Endothelial cell of umbilical vein (primary cell): ENCODE measurements around the gene WDFY2. TPM values are rescaled to one million over a fixed set of nuclear protein-coding genes. Genes with fewer than 3 reads are reported as not detected.

ENCODE experiments used
- BruUV-seq: library from RNA; stranded (reverse); fragments of 400-500 nt; replicated peaks from 2 replicates; lab custom pipeline; 2021; lab: Mats Ljungman, UMichigan
- CTCF ChIA-PET: fragments of 300-600, 350-600 bp; sonication (Branson Sonifier 250); formaldehyde crosslinking; loops from one replicate; lab custom pipeline; 2021; ENCODE audit warnings: antibody characterized with exemption, inconsistent platforms; lab: Charles Lee
- POLR2A ChIA-PET: fragments of 300-600, 350-600 bp; sonication (Branson Sonifier 250); formaldehyde crosslinking; loops from one replicate; lab custom pipeline; 2021; ENCODE audit warnings: antibody characterized with exemption, inconsistent platforms; lab: Charles Lee
- DNase-seq: peaks from one replicate; pipeline ENCODE4 v3.0.0-alpha.2; 2011; ENCODE audit warnings: low read depth, low spot score
- FAIRE-seq: peaks from 2 replicates; lab custom pipeline; 2011; peaks lifted over from hg19 to GRCh38; lab: Jason Lieb, UNC
- H2AFZ ChIP-seq: 2 replicates; pipeline ENCODE4 v1.6.0; 2012; ENCODE audit warnings: low read depth, low read length, control low read depth, inconsistent platforms
- H3K27ac ChIP-seq: 2 replicates; pipeline ENCODE4 v1.5.1; 2011; ENCODE audit warnings: low read depth, mild to moderate bottlenecking, control low read depth, low read length, moderate library complexity; ENCODE audit not compliant: insufficient read depth
- H3K27me3 ChIP-seq, 2 experiments: 2 replicates each; pipeline versions ENCODE4 v1.6.0 to v1.6.1; 2011; ENCODE audit warnings: low read length in 2 of 2, mixed read lengths in 1 of 2; ENCODE audit not compliant: control insufficient read depth in 2 of 2, insufficient read depth in 2 of 2
- H3K36me3 ChIP-seq, 2 experiments: 2 replicates in 1 of 2; 3 replicates in 1 of 2; pipeline ENCODE4 v1.5.1; 2011; ENCODE audit warnings: low read length in 2 of 2, mild to moderate bottlenecking in 1 of 2, moderate library complexity in 1 of 2; ENCODE audit not compliant: control insufficient read depth in 2 of 2, insufficient read depth in 2 of 2; ENCODE audit errors: extremely low read depth in 1 of 2
- H3K4me1 ChIP-seq: 3 replicates; pipeline ENCODE4 v1.5.1; 2011; ENCODE audit warnings: mild to moderate bottlenecking, low read length; ENCODE audit not compliant: control insufficient read depth, insufficient read depth; ENCODE audit errors: extremely low read depth
- H3K4me2 ChIP-seq: 2 replicates; pipeline ENCODE4 v1.6.1; 2011; ENCODE audit warnings: low read length, control low read depth, mixed read lengths; ENCODE audit not compliant: insufficient read depth
- H3K4me3 ChIP-seq, 3 experiments: fragments of 200-600 bp in 1 of 3; sonication (generic), shearing (Covaris generic) in 1 of 3; replicated peaks in 1 of 3; 2 replicates each; pipeline ENCODE4 v1.5.1; 2011 to 2016; ENCODE audit warnings: control low read depth in 3 of 3, low read length in 3 of 3, mild to moderate bottlenecking in 2 of 3, inconsistent platforms in 1 of 3, low read depth in 1 of 3, moderate library complexity in 1 of 3; ENCODE audit not compliant: insufficient read depth in 1 of 3
- H3K79me2 ChIP-seq: 2 replicates; pipeline ENCODE4 v1.6.0; 2012; ENCODE audit warnings: low read length, inconsistent platforms; ENCODE audit not compliant: control insufficient read depth, insufficient read depth
- H3K9ac ChIP-seq: replicated peaks from 2 replicates; pipeline ENCODE3; 2011; ENCODE audit warnings: low read length, control low read depth; ENCODE audit not compliant: insufficient read depth; ENCODE audit errors: extremely low read depth
- H3K9me1 ChIP-seq: replicated peaks from 3 replicates; pipeline ENCODE4 v1.6.0; 2011; ENCODE audit warnings: mild to moderate bottlenecking, low read length; ENCODE audit not compliant: control insufficient read depth, insufficient read depth; ENCODE audit errors: extremely low read depth
- H3K9me3 ChIP-seq: replicated peaks from 2 replicates; pipeline ENCODE4 v1.5.1; 2012; ENCODE audit warnings: low read length, inconsistent platforms; ENCODE audit not compliant: control insufficient read depth, insufficient read depth
- H4K20me1 ChIP-seq: replicated peaks from 2 replicates; pipeline ENCODE3; 2011; ENCODE audit warnings: mild to moderate bottlenecking, low read length; ENCODE audit not compliant: control insufficient read depth, insufficient read depth; ENCODE audit errors: extremely low read depth
- CTCF ChIP-seq, 2 donors: IDR thresholded peaks; 1 replicate in 1 of 2; 2 replicates in 1 of 2; pipeline ENCODE4 v1.5.1; 2011; ENCODE audit warnings: low read length in 2 of 2, mild to moderate bottlenecking in 2 of 2, moderate library complexity in 2 of 2, control low read depth in 1 of 2, inconsistent platforms in 1 of 2, low read depth in 1 of 2; ENCODE audit not compliant: insufficient read depth in 1 of 2; ENCODE audit errors: extremely low read depth in 1 of 2
- EZH2 ChIP-seq: IDR thresholded peaks from 2 replicates; pipeline ENCODE4 v1.6.1; 2012; ENCODE audit warnings: borderline replicate concordance, low read depth, mild to moderate bottlenecking, moderate library complexity, low read length, inconsistent platforms; ENCODE audit not compliant: severe bottlenecking
- FOS ChIP-seq: IDR thresholded peaks from 2 replicates; pipeline ENCODE4 v1.6.1; 2011; ENCODE audit warnings: mild to moderate bottlenecking, low read length, moderate library complexity, borderline replicate concordance; ENCODE audit not compliant: insufficient read depth
- GATA2 ChIP-seq: IDR thresholded peaks from 2 replicates; pipeline ENCODE4 v1.7.0; 2011; ENCODE audit warnings: low read depth, mild to moderate bottlenecking, moderate library complexity, mixed read lengths, low read length; ENCODE audit not compliant: insufficient read length, insufficient read depth
- JUN ChIP-seq: IDR thresholded peaks from 2 replicates; pipeline ENCODE4 v1.6.1; 2011; ENCODE audit warnings: borderline replicate concordance, low read depth; ENCODE audit not compliant: insufficient read length, insufficient read depth
- POLR2A ChIP-seq: IDR thresholded peaks from 2 replicates; pipeline ENCODE4 v1.6.1; 2012; ENCODE audit warnings: low read depth, mild to moderate bottlenecking, control low read depth, low read length
- POLR2AphosphoS5 ChIP-seq: IDR thresholded peaks from 2 replicates; pipeline ENCODE4 v1.6.1; 2012; ENCODE audit warnings: low read depth, mild to moderate bottlenecking, control low read depth, low read length, moderate library complexity; ENCODE audit not compliant: insufficient read depth
- dilution Hi-C: fragments of 300-500 bp; cut with MboI; formaldehyde crosslinking; loops from one replicate; pipeline ENCODE4 v1.15.0; 2019; ENCODE audit warnings: low sequenced_read_pairs; ENCODE audit not compliant: extremely low pct_ligation_motif_present
- intact Hi-C: fragments of 100-400 bp; cut with micrococcal nuclease; formaldehyde crosslinking; loops from one replicate; pipeline ENCODE4 v1.10.0; 2022
- polyA plus RNA-seq, 4 experiments: library from polyadenylated mRNA; depleted of rRNA in 3 of 4; stranded (reverse) in 3 of 4; unstranded in 1 of 4; fragments of >200 nt; gene quantifications; 2 replicates each; pipeline versions ENCODE4 v1.2.1 to v1.2.3, GENCODE V29; 2011 to 2012; ENCODE audit warnings: missing spikeins in 1 of 4
- total RNA-seq: library from RNA; stranded (reverse); gene quantifications from 2 replicates; pipeline ENCODE4 v1.2.3, GENCODE V29; 2021
- TF ChIP-seq, protein P1 (sequence below): IDR thresholded peaks from 2 replicates; pipeline ENCODE4 v1.6.1; 2011; ENCODE audit not compliant: insufficient read depth, insufficient read length

The WDFY2 gene
- total and polyA plus RNA-seq, 2 donors (not counting 3 experiments of a cell fraction or from before 2014, with no cell fraction given) = 2.1 to 5.5 TPM

- TF ChIP-seq POLR2A = no peak
- TF ChIP-seq, protein P1, sequence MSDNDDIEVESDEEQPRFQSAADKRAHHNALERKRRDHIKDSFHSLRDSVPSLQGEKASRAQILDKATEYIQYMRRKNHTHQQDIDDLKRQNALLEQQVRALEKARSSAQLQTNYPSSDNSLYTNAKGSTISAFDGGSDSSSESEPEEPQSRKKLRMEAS = no peak
- TF ChIP-seq FOS = no peak
- no peak for TF ChIP-seq GATA2
- no peak for TF ChIP-seq JUN
- no peak for TF ChIP-seq CTCF (IDR thresholded peaks at IDR 0.05; ENCODE audit: extremely low read depth in 1 of 2, insufficient read depth in 1 of 2, low read depth in 1 of 2, low read length in 2 of 2)
- TF ChIP-seq POLR2AphosphoS5 = no peak
- no peak for TF ChIP-seq EZH2
- Histone ChIP-seq H4K20me1 (no peaks in the 10 kb centered on the region), H3K9me3 (no peaks in the 10 kb centered on the region), H3K36me3 (no peaks in the 10 kb centered on the region), H3K79me2 (no peaks in the 10 kb centered on the region), H3K4me2 (no peak overlapping the region), H3K4me3 (no peak overlapping the region), H2AFZ (no peak overlapping the region), H3K27ac (no peak overlapping the region), H3K9me1 (no peaks in the 10 kb centered on the region), H3K27me3 (no peaks in the 10 kb centered on the region), H3K4me1 (peaks cover 14% of the 10 kb centered on the region), H3K9ac (no peak overlapping the region)
- ChIA-PET POLR2A (no interaction called here), CTCF (interaction anchor here (1.2 to 3.1 kb wide), 2 partner anchors 8 to 608 kb away, joined by 4 to 11 read pairs; no protein-coding TSS in a partner anchor)
- BruUV-seq = no TSS peak
- intact Hi-C loops = no loop called here
- DNase-seq (no peak), FAIRE-seq (peak; percentile 47)
- dilution Hi-C loops = no loop called here
Observed at GRCh38 chr13:51733374-51734298, 149.4 kb downstream of the WDFY2 start.
